Activated naive CD8-positive, alpha-beta T cell treated with anti-CD3 and anti-CD28 coated beads for 36 hours (primary cell): Measurements from ENCODE around the gene HCN2. TPM values are rescaled to one million over a fixed set of nuclear protein-coding genes. Genes with fewer than 3 reads are reported as not detected.

ENCODE experiments used
- DNase-seq: peaks from one replicate; pipeline ENCODE4 v3.0.0; 2021
- H3K27ac Mint-ChIP-seq: one replicate; pipeline ENCODE4 v1.8.0; 2022; ENCODE audit warnings: mild to moderate bottlenecking, moderate library complexity, mixed read lengths
- H3K27me3 Mint-ChIP-seq: one replicate; pipeline ENCODE4 v1.8.0; 2022; ENCODE audit warnings: mild to moderate bottlenecking, mixed read lengths
- H3K36me3 Mint-ChIP-seq: one replicate; pipeline ENCODE4 v1.8.0; 2021; ENCODE audit warnings: mild to moderate bottlenecking, mixed read lengths
- H3K4me1 Mint-ChIP-seq: one replicate; pipeline ENCODE4 v1.8.0; 2021; ENCODE audit warnings: mixed read lengths
- H3K4me3 Mint-ChIP-seq: one replicate; pipeline ENCODE4 v1.8.0; 2022; ENCODE audit warnings: mild to moderate bottlenecking, moderate library complexity, mixed read lengths
- H3K9me3 Mint-ChIP-seq: one replicate; pipeline ENCODE4 v1.8.0; 2022; ENCODE audit warnings: mixed read lengths
- total RNA-seq, 2 experiments: library from RNA; stranded (reverse); gene quantifications; one replicate each; pipeline ENCODE4 v1.2.3, GENCODE V29; 2021

Gene HCN2
- under 1 TPM; 0.31 to 0.34 TPM for total RNA-seq

DNA sequence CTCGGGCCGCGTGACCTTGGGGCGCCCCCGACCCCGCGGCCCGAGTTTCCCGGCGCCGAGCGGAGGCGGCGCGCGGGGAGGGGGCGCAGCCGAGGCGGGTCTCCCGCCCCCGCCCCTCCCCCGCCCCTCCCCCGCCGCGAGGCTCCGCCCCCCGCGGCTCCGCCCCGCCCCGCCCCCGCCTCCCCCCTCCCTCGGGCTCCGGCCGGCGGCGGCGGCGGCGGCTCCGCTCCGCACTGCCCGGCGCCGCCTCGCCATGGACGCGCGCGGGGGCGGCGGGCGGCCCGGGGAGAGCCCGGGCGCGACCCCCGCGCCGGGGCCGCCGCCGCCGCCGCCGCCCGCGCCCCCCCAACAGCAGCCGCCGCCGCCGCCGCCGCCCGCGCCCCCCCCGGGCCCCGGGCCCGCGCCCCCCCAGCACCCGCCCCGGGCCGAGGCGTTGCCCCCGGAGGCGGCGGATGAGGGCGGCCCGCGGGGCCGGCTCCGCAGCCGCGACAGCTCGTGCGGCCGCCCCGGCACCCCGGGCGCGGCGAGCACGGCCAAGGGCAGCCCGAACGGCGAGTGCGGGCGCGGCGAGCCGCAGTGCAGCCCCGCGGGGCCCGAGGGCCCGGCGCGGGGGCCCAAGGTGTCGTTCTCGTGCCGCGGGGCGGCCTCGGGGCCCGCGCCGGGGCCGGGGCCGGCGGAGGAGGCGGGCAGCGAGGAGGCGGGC, at the start of gene HCN2:
HCN2 (plus strand) TSS at position 189 of the 703 bp plus-strand sequence; CDS start at position 254, 65 bp downstream.
- no peak for DNase-seq
- Mint-ChIP-seq H3K36me3 (no peaks in the 10 kb centered on the region), H3K4me1 (peaks cover 2% of the 10 kb centered on the region), H3K4me3 (no peak within 1 kb of the TSS), H3K9me3 (no peaks in the 10 kb centered on the region), H3K27ac (no peak within 1 kb of the TSS), H3K27me3 (peaks cover 47% of the 10 kb centered on the region)

- H3K4me1 Mint-ChIP-seq = peaks cover 12% of the 10 kb centered on the region
- H3K27me3 Mint-ChIP-seq = no peaks in the 10 kb centered on the region
- H3K36me3 Mint-ChIP-seq = no peaks in the 10 kb centered on the region
- no peak for DNase-seq
- H3K4me3 Mint-ChIP-seq = no peak overlapping the region
- H3K9me3 Mint-ChIP-seq = no peaks in the 10 kb centered on the region
- no peak overlapping the region for H3K27ac Mint-ChIP-seq
These were observed 48.6 kb upstream of the HCN2 start for GRCh38 chr19:540867-541637.

DNA sequence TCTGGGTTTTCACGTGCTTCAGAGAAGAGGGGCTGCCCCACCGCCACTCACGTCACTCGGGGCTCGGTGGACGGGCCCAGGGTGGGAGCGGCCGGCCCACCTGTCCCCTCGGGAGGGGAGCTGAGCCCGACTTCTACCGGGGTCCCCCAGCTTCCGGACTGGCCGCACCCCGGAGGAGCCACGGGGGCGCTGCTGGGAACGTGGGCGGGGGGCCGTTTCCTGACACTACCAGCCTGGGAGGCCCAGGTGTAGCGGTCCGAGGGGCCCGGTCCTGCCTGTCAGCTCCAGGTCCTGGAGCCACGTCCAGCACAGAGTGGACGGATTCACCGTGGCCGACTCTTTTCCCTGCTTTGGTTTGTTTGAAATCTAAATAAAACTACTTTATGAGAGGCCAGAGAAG, 48.0 kb upstream of the HCN2 start:
- no peaks in the 10 kb centered on the region for H3K36me3 Mint-ChIP-seq
- H3K27ac Mint-ChIP-seq = no peak overlapping the region
- H3K4me1 Mint-ChIP-seq = peaks cover 12% of the 10 kb centered on the region
- no peak for DNase-seq
- H3K4me3 Mint-ChIP-seq = no peak overlapping the region
- no peaks in the 10 kb centered on the region for H3K27me3 Mint-ChIP-seq
- no peaks in the 10 kb centered on the region for H3K9me3 Mint-ChIP-seq

- Mint-ChIP-seq H3K4me1 (peaks cover 12% of the 10 kb centered on the region), H3K27ac (no peak overlapping the region), H3K36me3 (no peaks in the 10 kb centered on the region), H3K9me3 (no peaks in the 10 kb centered on the region), H3K4me3 (no peak overlapping the region), H3K27me3 (no peaks in the 10 kb centered on the region)
- DNase-seq = no peak
These were observed 47.4 kb upstream of the HCN2 start for GRCh38 chr19:542173-542866.

DNA sequence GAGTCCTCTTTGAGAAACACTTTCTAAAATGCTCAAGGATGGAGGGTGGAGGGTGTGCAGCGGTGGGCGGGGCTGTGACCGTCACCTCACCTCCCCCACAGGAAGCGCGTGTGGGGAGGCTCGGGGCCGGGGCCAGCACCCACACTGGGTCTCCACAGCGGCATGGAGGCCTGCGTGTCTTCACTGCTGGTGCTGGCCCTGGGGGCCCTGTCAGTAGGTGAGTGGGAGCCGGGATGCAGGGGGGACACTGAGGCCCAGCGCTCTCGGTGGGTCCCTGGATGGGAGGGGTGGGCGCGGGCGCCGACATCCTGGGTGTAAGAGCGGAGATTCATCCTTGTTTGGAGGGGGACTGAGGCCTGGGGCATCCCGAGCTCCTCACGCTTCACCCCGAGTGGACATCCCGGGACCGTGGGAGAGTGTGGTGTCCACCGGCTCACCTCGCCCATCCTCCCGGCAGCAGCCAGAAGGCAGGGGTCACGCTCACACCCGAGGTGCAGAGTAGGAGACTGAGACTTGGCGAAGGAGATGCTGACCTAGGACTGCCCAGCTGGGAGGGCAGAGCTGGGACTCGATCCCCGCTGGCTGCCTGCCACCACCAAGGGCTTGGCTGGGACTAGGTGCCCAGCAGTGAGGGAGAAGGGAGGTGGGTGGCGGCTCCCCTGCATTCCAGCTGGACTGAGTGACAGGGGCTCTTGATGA, 45.6 kb upstream of the HCN2 start, which contains the start of gene GZMM:
GZMM (plus strand) TSS at position 144 of the 699 bp plus-strand sequence; CDS start at position 163, 19 bp downstream.
- Mint-ChIP-seq H3K27me3 (no peaks in the 10 kb centered on the region), H3K4me1 (peaks cover 12% of the 10 kb centered on the region), H3K9me3 (no peaks in the 10 kb centered on the region), H3K27ac (peak within 1 kb of the TSS; percentile 91), H3K4me3 (peak within 1 kb of the TSS; percentile 86), H3K36me3 (no peaks in the 10 kb centered on the region)
- peak; percentile 78 for DNase-seq

DNA sequence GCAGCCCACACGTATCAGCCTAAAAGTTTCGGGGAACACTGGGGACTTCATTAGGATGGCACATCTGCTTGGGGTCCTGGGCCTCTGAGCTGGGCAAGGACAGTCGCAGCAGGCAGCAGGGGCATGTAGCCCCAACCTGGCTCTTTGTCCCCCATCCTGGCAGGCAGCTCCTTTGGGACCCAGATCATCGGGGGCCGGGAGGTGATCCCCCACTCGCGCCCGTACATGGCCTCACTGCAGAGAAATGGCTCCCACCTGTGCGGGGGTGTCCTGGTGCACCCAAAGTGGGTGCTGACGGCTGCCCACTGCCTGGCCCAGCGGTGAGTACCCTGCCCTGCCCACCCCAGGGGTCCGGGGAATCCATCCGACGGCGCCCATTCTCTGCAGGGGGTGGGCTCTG, 42.6 kb upstream of the HCN2 start:
- Mint-ChIP-seq H3K9me3 (no peaks in the 10 kb centered on the region), H3K4me3 (no peak overlapping the region), H3K27ac (no peak overlapping the region), H3K27me3 (no peaks in the 10 kb centered on the region), H3K36me3 (no peaks in the 10 kb centered on the region), H3K4me1 (peaks cover 12% of the 10 kb centered on the region)
- no peak for DNase-seq

GRCh38 chr19:547836-548720, 41.6 kb upstream of the HCN2 start:
- Mint-ChIP-seq H3K27me3 (no peaks in the 10 kb centered on the region), H3K36me3 (no peaks in the 10 kb centered on the region), H3K4me1 (peaks cover 12% of the 10 kb centered on the region), H3K27ac (no peak overlapping the region), H3K4me3 (no peak overlapping the region), H3K9me3 (no peaks in the 10 kb centered on the region)
- no peak for DNase-seq

DNA sequence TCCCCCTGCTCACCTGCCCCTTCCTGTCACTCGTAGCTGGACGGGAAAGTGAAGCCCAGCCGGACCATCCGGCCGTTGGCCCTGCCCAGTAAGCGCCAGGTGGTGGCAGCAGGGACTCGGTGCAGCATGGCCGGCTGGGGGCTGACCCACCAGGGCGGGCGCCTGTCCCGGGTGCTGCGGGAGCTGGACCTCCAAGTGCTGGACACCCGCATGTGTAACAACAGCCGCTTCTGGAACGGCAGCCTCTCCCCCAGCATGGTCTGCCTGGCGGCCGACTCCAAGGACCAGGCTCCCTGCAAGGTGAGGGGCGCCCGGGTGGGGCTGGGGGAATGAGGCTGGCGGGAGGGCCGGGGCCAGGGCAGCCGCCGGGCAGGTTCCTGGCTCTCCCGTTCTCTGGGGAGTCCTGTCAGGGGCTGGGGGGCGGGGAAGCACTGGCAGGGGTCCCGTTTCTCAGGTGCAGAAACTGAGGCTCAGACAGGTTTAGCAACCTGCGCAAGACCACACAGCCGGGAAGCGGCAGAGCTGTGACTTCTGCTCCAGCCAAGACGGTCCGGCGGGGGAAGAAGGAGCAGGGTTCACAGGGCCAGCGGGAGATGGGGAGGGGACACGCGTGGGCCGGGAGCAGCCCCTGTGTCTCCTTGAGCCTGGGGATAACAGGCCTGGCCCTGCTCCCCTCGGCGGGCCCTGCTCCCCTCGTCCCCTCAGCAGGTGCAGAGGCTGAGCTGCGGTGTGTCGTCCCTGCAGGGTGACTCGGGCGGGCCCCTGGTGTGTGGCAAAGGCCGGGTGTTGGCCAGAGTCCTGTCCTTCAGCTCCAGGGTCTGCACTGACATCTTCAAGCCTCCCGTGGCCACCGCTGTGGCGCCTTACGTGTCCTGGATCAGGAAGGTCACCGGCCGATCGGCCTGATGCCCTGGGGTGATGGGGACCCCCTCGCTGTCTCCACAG, 40.5 kb upstream of the HCN2 start:
- no peak for DNase-seq
- Mint-ChIP-seq H3K9me3 (no peaks in the 10 kb centered on the region), H3K4me1 (peaks cover 6% of the 10 kb centered on the region), H3K27me3 (no peaks in the 10 kb centered on the region), H3K4me3 (no peak overlapping the region), H3K36me3 (no peaks in the 10 kb centered on the region), H3K27ac (no peak overlapping the region)

GRCh38 chr19:554817-555216, 34.9 kb upstream of the HCN2 start:
- DNase-seq = no peak
- no peaks in the 10 kb centered on the region for H3K36me3 Mint-ChIP-seq
- no peak overlapping the region for H3K27ac Mint-ChIP-seq
- H3K9me3 Mint-ChIP-seq = no peaks in the 10 kb centered on the region
- no peak overlapping the region for H3K4me3 Mint-ChIP-seq
- H3K4me1 Mint-ChIP-seq = no peaks in the 10 kb centered on the region
- peaks cover 3% of the 10 kb centered on the region for H3K27me3 Mint-ChIP-seq

- no peaks in the 10 kb centered on the region for H3K4me1 Mint-ChIP-seq
- no peaks in the 10 kb centered on the region for H3K9me3 Mint-ChIP-seq
- no peak overlapping the region for H3K27ac Mint-ChIP-seq
- H3K36me3 Mint-ChIP-seq = no peaks in the 10 kb centered on the region
- peaks cover 3% of the 10 kb centered on the region for H3K27me3 Mint-ChIP-seq
- no peak for DNase-seq
- H3K4me3 Mint-ChIP-seq = no peak overlapping the region
These were observed 34.2 kb upstream of the HCN2 start for GRCh38 chr19:555474-555808.

DNA sequence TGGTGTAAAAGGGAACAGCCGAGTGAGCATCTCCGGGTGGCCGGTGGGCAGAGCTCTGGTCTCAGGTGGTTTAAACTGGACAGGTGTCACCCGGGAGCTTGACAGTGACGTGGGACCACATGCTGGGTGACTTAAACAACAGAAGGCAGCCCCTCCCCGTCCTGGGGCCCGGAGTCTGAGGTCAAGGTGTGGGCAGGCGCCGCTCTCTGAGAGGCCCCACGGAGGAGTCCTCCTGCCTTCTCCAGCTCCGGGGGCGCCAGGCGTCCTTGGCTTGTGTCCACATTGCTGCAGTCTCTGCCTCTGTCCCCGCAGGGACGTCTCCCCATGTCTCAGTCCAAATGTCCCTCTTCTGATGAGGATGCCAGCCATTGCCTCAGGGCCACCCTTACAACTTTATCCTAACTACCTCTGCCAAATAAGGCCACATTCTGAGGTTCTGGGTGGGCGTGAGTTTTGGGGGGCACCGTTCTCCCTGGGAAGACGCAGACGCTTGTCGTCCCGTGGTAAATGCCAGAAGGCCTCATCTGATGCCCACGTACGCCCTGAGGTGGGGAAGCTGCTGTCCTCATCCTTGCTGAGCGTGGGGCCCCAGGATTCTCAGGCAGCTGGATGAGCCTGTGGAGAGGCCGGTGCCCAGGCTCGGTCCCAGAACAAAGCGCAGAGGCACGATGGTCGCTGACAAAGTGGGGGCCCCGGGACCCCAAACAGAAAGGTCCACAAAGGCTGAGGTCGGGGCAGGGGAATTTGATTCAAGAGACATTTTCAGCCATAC, 32.9 kb upstream of the HCN2 start:
- Mint-ChIP-seq H3K27ac (no peak overlapping the region), H3K9me3 (no peaks in the 10 kb centered on the region), H3K36me3 (no peaks in the 10 kb centered on the region), H3K4me1 (no peaks in the 10 kb centered on the region), H3K27me3 (peaks cover 3% of the 10 kb centered on the region), H3K4me3 (no peak overlapping the region)
- no peak for DNase-seq

- Mint-ChIP-seq H3K36me3 (no peaks in the 10 kb centered on the region), H3K27ac (no peak overlapping the region), H3K4me1 (no peaks in the 10 kb centered on the region), H3K27me3 (peaks cover 3% of the 10 kb centered on the region), H3K4me3 (no peak overlapping the region), H3K9me3 (no peaks in the 10 kb centered on the region)
- DNase-seq = no peak
These were observed 30.8 kb upstream of the HCN2 start for GRCh38 chr19:558770-559439.
